Measurements from ENCODE around the gene ZNF326.
"Not testable (repeated sequence)": the region's sequence is repeated elsewhere in the genome, so short reads cannot be mapped to it uniquely, and the experiment has no call there.

ZNF326 gene

DNA sequence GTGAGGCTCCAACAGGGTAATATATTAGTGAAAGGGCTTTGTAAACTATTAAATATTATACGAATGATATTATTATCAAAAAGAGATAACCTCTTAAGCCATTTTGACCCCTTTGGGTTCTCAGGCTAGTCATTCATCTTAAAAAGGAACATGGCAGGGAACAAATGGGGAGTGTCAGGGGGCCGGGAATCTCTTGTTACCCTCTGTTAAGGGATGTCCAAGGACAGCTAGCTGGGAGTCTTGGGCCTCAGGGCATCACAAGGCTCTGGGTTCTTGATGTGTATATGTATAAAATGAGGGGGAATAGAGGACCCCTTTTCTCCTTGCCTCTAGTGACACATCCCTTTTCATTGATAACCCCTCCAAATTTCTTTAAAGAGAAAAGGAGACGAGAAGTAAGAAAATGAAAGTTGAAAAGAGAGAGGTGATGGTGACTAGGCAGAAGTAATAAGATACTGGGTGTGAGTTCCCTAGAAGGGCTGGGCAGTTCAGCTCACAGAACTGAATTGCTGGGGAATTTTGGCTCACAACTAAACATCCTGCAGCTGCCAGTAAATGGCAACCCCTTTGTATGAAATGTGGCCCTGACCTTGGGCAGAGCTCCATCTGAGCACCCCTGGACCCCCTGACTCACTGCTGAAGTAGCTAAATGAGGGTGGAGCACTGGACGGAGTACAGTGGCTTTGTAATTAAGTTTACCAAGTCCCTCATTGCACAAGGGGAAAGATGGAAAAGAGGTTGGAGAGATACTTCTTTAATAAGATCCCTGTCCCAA is 20.0 kb upstream of the ZNF326 start:
- no peaks in the 10 kb centered on the region for H3K27me3 ChIP-seq (ENCODE audit: low read depth)
- no peak overlapping the region for H3K4me3 ChIP-seq
- no peaks in the 10 kb centered on the region for H3K4me1 ChIP-seq
- H3K36me3 ChIP-seq (replicated peaks): no peaks in the 10 kb centered on the region
- H3K9me3 ChIP-seq: no peaks in the 10 kb centered on the region
- in situ Hi-C loops (cut with MboI; ENCODE audit: low sequenced_read_pairs): loop anchor here (25.0 kb wide), 1 partner anchor 338 kb away; the partner anchor contains the start of gene LRRC8C
- no peak for DNase-seq (ENCODE audit: low spot score in 2 of 2)

DNA sequence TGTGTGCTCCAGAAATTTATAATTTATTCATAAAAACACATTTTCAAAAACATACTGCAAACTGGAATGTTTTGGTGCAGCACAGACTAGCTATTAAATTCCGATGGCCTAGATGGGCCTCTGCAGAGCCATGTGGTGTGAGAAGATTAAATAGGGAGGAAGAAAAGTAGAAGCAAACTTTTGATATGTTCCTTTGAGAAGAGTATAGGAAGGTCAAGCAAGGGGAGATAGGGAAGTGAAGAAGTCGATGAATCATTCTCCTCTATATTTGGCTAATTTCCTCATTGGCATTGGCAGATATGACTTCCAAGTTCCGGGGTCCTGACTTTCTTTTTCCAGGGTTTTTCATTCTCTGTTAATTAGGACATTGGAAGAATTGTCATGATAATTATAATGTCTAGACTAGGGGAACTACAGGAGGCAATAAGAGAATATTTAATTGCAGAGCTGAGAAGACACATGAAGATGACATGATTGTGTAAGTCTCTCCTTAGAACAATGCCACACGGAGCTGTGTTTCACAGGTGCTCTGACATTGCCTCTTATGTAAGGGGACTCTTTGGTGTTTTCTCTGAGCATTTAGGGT is 19.3 kb upstream of the ZNF326 start:
- Histone ChIP-seq H3K4me1 (peaks cover 6% of the 10 kb centered on the region), H3K4me3 (no peak overlapping the region), H3K27me3 (ENCODE audit: low read depth) (no peaks in the 10 kb centered on the region), H3K36me3 (replicated peaks) (no peaks in the 10 kb centered on the region), H3K9me3 (no peaks in the 10 kb centered on the region)
- in situ Hi-C loops (cut with MboI; ENCODE audit: low sequenced_read_pairs): loop anchor here (25.0 kb wide), 1 partner anchor 338 kb away; the partner anchor contains the start of gene LRRC8C
- DNase-seq (ENCODE audit: low spot score in 2 of 2): no peak

DNA sequence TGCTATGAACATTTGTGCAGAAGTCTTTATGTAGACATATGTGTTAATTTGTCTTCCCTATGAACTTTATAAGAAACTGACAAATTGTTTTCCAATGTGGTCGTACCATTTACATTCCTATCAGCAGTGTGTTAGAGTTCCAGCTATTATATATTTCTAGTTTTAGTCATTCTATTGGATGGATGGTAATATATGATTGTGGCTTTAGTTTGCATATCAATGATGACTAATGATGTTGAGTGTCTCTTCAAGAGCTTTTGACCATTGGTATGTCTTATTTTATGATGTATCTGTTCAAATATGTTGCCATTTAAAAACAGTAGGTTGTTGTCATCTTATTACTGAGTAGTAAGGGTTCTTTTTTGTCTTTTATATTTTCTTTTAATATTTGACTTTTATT is 16.2 kb upstream of the ZNF326 start:
- H3K36me3 ChIP-seq (replicated peaks): no peaks in the 10 kb centered on the region
- DNase-seq (ENCODE audit: low spot score in 2 of 2): no peak
- in situ Hi-C loops (cut with MboI; ENCODE audit: low sequenced_read_pairs): loop anchor here (25.0 kb wide), 1 partner anchor 341 kb away; the partner anchor contains the start of gene LRRC8C
- no peak overlapping the region for H3K4me3 ChIP-seq
- peaks cover 12% of the 10 kb centered on the region for H3K4me1 ChIP-seq
- H3K9me3 ChIP-seq: no peaks in the 10 kb centered on the region
- H3K27me3 ChIP-seq (ENCODE audit: low read depth): no peaks in the 10 kb centered on the region

DNA sequence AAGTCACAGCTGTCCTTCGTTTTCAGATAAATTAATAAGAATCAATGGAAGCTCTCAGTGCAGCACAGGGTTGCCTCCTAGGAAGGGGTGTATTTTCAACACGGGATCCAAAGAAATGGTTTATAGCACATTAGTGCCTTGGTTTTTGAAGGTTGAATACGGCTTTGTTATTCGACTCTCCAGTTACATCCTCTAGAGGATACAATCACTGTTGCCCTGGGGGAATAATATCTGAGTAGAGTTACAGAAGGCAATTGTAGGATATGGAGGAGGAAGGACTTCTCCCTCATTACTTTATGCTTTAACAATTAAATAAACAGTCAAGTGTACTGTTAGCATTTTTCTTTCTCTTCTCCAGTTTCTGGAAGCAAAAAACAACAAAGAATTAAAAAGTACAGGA is 14.3 kb upstream of the ZNF326 start:
- no peak overlapping the region for H3K4me3 ChIP-seq
- no peaks in the 10 kb centered on the region for H3K27me3 ChIP-seq (ENCODE audit: low read depth)
- DNase-seq (ENCODE audit: low spot score in 2 of 2): peak; percentile 48 to 98
- H3K36me3 ChIP-seq (replicated peaks): no peaks in the 10 kb centered on the region
- in situ Hi-C loops (cut with MboI; ENCODE audit: low sequenced_read_pairs): loop anchor here (10.0 to 25.0 kb wide), 2 partner anchors 136 to 343 kb away; partner anchors contain the start of gene LRRC8C
- peaks cover 16% of the 10 kb centered on the region for H3K4me1 ChIP-seq
- H3K9me3 ChIP-seq: no peaks in the 10 kb centered on the region

DNA sequence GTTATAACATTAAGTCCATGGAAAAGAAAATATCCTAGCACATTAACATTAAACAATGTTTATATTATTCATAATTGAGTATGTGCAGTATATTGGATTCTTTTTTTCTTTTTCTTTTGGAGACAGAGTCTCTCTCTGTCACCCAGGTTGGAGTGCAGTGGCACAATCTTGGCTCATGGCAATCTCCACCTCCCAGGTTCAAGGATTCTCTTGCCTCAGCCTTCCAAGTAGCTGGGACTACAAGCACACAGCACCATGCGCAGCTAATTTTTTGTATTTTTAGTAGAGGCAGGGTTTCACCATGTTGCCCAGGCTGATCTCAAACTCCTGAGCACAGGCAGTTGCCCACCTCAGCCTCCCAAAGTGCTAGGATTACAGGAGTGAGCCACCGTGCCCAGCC is 12.1 kb upstream of the ZNF326 start:
- in situ Hi-C loops (cut with MboI; ENCODE audit: low sequenced_read_pairs): loop anchor here (10.0 to 25.0 kb wide), 2 partner anchors 138 to 346 kb away; partner anchors contain the start of gene LRRC8C
- not testable (repeated sequence) for H3K4me3 ChIP-seq; H3K36me3 ChIP-seq (replicated peaks); DNase-seq (ENCODE audit: low spot score in 2 of 2); H3K9me3 ChIP-seq; H3K27me3 ChIP-seq (ENCODE audit: low read depth)
- H3K4me1 ChIP-seq: peaks cover 19% of the 10 kb centered on the region

DNA sequence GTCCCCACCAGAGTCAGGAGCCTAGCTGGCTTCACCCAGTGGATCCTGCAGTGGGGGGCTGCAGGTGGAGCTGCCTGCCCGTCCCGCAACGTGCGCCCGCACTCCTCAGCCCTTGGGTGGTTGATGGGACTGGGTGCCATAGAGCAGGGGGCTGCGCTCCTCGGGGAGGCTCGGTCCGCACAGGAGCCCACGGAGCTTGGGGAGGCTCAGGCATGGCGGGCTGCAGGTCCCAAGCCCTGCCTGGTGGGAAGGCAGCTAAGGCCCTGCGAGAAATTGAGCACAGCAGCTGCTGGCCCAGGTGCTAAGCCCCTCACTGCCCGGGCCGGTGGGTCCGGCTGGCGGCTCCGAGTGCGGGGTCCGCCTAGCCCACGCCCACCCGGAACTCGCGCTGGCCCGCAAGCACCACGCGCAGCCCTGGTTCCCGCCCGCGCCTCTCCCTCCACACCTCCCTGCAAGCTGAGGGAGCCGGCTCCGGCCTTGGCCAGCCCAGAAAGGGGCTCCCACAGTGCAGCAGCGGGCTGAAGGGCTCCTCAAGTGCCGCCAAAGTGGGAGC is 10.3 kb upstream of the ZNF326 start:
- not testable (repeated sequence) for DNase-seq (ENCODE audit: low spot score in 2 of 2); H3K36me3 ChIP-seq (replicated peaks); H3K4me3 ChIP-seq; H3K27me3 ChIP-seq (ENCODE audit: low read depth); H3K9me3 ChIP-seq
- in situ Hi-C loops (cut with MboI; ENCODE audit: low sequenced_read_pairs): loop anchor here (5.0 to 25.0 kb wide), 3 partner anchors 140 to 347 kb away; partner anchors contain the start of gene LRRC8C
- H3K4me1 ChIP-seq: peaks cover 19% of the 10 kb centered on the region

DNA sequence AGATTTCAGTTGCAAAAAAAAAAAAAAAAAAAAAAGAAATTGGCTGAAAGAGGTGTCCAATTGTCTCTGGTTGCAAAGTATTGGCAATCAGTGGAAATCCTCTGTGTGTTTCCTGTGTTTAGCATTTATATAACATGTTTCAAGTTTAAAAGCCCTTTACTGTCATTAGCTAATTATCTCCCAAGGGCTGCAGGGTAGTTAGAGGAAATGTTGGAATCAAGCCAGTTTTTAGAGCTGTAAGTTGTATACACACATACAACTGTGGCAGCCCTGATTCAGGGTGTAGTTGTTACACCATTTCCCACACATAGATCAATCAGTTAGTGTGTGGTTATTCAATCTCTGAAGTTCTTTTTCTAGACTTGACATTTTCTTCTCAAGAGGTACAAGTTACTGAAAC is 8.9 kb upstream of the ZNF326 start:
- no peaks in the 10 kb centered on the region for H3K9me3 ChIP-seq
- no peaks in the 10 kb centered on the region for H3K27me3 ChIP-seq (ENCODE audit: low read depth)
- no peak overlapping the region for H3K4me3 ChIP-seq
- no peak for DNase-seq (ENCODE audit: low spot score in 2 of 2)
- H3K4me1 ChIP-seq: peaks cover 10% of the 10 kb centered on the region
- in situ Hi-C loops (cut with MboI; ENCODE audit: low sequenced_read_pairs): loop anchor here (5.0 to 25.0 kb wide), 3 partner anchors 141 to 349 kb away; partner anchors contain the start of gene LRRC8C
- no peaks in the 10 kb centered on the region for H3K36me3 ChIP-seq (replicated peaks)

DNA sequence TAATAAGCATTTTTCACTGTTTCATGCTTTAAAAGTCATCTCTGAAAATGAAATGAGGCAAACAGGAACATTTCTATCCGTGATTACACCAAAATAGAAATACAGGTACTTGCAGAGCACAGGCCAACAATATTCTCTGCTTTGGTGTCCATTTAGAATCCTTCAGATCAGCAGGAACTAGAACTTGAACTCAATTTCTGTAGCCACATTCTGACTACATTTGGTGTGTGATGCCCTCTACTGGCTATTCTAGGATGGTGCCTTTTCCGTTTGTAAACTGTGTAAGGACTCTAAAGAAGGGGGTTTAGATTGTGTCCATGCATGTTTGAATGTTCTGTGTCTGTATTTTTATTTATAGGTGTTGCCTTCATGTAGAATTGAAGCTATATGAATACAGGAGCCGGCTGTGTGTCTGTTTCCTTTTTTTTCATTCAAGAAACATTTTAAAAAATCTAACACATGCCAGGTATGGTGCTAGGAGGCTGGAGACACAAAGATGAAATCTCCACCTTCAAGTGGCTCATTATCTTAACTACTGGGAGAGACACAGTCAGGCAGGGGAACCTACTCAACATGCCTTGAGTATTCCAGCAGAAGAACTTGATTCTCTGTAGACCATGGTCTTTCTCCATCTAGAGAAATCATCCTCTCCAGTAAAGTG is 7.6 kb upstream of the ZNF326 start:
- Histone ChIP-seq H3K36me3 (replicated peaks) (no peaks in the 10 kb centered on the region), H3K9me3 (no peaks in the 10 kb centered on the region)

DNA sequence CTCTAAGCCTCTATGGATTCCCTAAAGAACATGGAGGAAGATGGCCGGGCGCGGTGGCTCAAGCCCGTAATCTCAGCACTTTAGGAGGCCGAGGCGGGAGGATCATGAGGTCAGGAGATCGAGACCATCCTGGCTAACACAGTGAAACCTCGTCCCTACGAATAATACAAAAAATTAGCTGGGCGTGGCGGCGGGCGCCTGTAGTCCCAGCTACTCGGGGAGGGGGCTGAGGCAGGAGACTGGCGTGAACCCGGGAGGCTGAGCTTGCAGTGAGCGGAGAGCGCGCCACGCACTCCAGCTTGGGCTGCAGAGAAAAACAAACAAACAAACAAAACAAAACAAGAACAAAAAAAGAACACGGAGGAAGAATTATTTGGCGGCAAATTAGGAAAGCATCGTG is 5.8 kb upstream of the ZNF326 start:
- no peaks in the 10 kb centered on the region for H3K9me3 ChIP-seq
- H3K36me3 ChIP-seq (replicated peaks): no peaks in the 10 kb centered on the region
- in situ Hi-C loops (cut with MboI; ENCODE audit: low sequenced_read_pairs): loop anchor here (5.0 to 25.0 kb wide), 3 partner anchors 144 to 352 kb away; partner anchors contain the start of gene LRRC8C

More for the DNA sequence above, 7.6 kb upstream of the ZNF326 start:
- in situ Hi-C loops (cut with MboI; ENCODE audit: low sequenced_read_pairs): loop anchor here (5.0 to 25.0 kb wide), 3 partner anchors 142 to 350 kb away; partner anchors contain the start of gene LRRC8C
- H3K4me3 ChIP-seq: no peak overlapping the region
- H3K27me3 ChIP-seq (ENCODE audit: low read depth): no peaks in the 10 kb centered on the region
- DNase-seq (ENCODE audit: low spot score in 2 of 2): peak; percentile 65 to 76
- H3K4me1 ChIP-seq: peaks cover 8% of the 10 kb centered on the region

DNA sequence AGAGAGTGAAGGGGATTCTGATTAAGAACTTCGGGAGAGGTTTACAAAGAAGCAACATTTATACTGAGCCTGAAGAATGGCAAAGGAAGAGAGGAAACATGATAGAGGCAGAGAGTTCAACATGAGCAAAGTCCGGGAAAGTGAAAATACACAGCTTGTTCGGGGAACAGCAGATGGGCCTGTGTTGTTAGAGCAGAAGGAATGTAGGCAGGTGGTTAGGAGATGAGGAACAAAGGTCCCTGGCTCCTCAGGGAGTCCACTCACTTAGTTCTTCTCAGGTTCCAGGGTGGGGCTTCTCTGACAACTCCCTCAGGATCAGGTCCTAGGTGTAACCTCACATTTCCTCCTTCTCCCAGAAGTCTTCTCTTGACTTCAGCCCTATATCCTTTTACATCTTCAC is 5.1 kb upstream of the ZNF326 start:
- DNase-seq (ENCODE audit: low spot score in 2 of 2): no peak
- H3K9me3 ChIP-seq: no peaks in the 10 kb centered on the region
- H3K4me3 ChIP-seq: no peak overlapping the region
- peaks cover 8% of the 10 kb centered on the region for H3K4me1 ChIP-seq
- no peaks in the 10 kb centered on the region for H3K36me3 ChIP-seq (replicated peaks)
- in situ Hi-C loops (cut with MboI; ENCODE audit: low sequenced_read_pairs): loop anchor here (5.0 to 25.0 kb wide), 3 partner anchors 145 to 352 kb away; partner anchors contain the start of gene LRRC8C
- H3K27me3 ChIP-seq (ENCODE audit: low read depth): no peaks in the 10 kb centered on the region

More for the DNA sequence above, 5.8 kb upstream of the ZNF326 start:
- DNase-seq (ENCODE audit: low spot score in 2 of 2): no peak
- H3K4me3 ChIP-seq: no peak overlapping the region
- H3K4me1 ChIP-seq: peaks cover 8% of the 10 kb centered on the region
- H3K27me3 ChIP-seq (ENCODE audit: low read depth): no peaks in the 10 kb centered on the region

DNA sequence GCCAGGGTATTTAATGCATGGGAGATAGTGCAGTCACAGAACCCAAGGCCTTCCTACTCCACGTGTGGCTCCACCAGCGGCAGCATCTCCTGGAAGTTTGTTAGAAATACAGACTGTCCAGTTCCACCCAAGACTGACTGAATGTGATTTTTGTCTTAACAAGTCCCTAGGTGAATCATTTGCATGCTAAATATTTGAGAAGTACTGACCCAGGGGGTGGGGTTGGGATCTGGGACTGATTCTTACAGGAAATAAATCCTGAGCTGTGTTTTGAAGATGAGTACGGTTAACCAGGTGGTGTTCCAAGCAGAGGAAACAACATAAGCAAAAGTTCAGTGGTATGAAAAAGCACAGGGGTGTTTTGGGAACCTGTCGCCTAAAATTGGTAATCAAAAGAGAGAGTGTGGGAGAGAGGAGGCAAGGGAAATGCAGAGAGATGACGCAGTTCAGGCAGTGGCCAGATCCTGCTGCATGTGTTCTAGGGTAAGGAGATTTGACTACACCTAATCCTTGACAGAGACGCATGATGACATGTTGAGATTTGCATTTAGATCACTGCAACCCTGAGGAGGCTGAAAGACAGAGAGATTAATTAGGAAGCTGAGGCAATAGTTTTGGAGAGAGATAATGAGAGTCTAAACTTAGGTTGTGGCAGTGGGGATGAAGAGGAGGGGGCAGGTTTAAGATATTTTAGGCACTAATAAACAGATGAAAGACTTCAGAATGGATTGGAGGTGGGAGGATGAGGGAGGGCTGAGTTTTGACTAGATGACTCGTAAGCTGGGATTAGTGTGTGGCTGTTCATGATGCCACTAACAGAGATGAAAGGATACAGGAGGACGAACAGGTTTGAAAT is 3.7 kb upstream of the ZNF326 start:
- in situ Hi-C loops (cut with MboI; ENCODE audit: low sequenced_read_pairs): loop anchor here (25.0 kb wide), 1 partner anchor 354 kb away; the partner anchor contains the start of gene LRRC8C

DNA sequence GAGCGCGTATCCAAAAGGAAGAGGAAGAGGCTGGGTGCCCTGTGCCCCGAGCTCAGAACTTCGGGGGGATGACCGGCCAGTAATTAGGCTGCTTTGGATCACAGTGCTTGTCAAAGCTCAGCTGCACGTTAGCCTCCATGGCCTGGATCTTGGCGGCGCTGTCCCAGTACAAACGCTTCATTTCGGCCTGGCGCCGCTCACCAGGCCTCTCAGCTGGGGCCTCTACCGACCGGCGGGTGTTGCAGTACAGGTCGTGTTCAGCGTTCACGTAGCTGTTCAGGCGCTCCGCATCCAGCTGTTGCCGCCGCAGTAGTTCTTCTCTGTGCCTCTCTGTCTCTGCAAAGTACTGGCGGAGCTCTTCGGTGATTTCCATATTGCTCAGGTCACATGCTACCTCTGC is 1.4 kb upstream of the ZNF326 start:
- Histone ChIP-seq H3K9me3 (no peaks in the 10 kb centered on the region), H3K4me1 (peaks cover 14% of the 10 kb centered on the region), H3K27me3 (ENCODE audit: low read depth) (no peaks in the 10 kb centered on the region), H3K36me3 (replicated peaks) (no peaks in the 10 kb centered on the region), H3K4me3 (no peak overlapping the region)
- in situ Hi-C loops (cut with MboI; ENCODE audit: low sequenced_read_pairs): loop anchor here (25.0 kb wide), 1 partner anchor 356 kb away; the partner anchor contains the start of gene LRRC8C
- DNase-seq (ENCODE audit: low spot score in 2 of 2): no peak

More for the DNA sequence above, 3.7 kb upstream of the ZNF326 start:
- no peaks in the 10 kb centered on the region for H3K9me3 ChIP-seq
- H3K4me3 ChIP-seq: no peak overlapping the region
- no peak for DNase-seq (ENCODE audit: low spot score in 2 of 2)
- no peaks in the 10 kb centered on the region for H3K36me3 ChIP-seq (replicated peaks)
- peaks cover 1% of the 10 kb centered on the region; the same call in 1 of the 2 replicates for H3K4me1 ChIP-seq
- no peaks in the 10 kb centered on the region for H3K27me3 ChIP-seq (ENCODE audit: low read depth)
